Loucy (cell line): Measurements from ENCODE around the gene NKTR.

Source experiments
- CTCF ChIP-seq: fragments of 200-600 bp; sonication (generic); conservative IDR thresholded peaks from 2 replicates; pipeline ENCODE4 v1.5.1; 2014; ENCODE audit warnings: mild to moderate bottlenecking, antibody characterized with exemption, low read length
- EZH2phosphoT487 ChIP-seq: fragments of 200-600 bp; IDR thresholded peaks from 2 replicates; pipeline ENCODE4 v1.6.1; 2018; ENCODE audit warnings: antibody characterized with exemption, mild to moderate bottlenecking, moderate library complexity, borderline replicate concordance

- no peak for TF ChIP-seq CTCF
- TF ChIP-seq EZH2phosphoT487: no peak
Observed at GRCh38 chr3:42602961-42603360, 2.5 kb downstream of the NKTR start.
